ENCODE measurements around the gene PNMA1.
"Not testable (repeated sequence)": the region's sequence is repeated elsewhere in the genome, so short reads cannot be mapped to it uniquely, and the experiment has no call there.

Gene PNMA1

DNA sequence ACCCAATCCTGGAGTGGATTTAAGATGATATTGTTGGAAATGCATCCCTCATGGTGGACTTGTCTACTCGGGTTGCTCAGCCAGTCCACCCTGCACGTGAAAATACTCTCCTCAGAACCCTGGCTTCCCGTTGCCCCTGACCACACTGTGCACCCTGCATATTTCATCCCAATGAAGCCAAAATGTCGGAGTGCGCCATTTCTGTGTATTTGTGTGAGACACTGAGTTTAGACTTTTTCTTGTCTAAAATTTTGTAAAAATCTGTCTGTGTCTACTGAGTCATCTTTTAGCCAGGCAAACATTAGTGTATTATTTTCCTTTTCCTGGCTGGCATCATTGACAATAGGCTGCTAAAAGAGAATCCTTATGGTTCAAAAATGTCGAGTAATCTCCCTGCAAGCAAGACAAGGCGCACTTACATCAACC is 485 bp upstream of the PNMA1 start:
- no peak for DNase-seq

DNA sequence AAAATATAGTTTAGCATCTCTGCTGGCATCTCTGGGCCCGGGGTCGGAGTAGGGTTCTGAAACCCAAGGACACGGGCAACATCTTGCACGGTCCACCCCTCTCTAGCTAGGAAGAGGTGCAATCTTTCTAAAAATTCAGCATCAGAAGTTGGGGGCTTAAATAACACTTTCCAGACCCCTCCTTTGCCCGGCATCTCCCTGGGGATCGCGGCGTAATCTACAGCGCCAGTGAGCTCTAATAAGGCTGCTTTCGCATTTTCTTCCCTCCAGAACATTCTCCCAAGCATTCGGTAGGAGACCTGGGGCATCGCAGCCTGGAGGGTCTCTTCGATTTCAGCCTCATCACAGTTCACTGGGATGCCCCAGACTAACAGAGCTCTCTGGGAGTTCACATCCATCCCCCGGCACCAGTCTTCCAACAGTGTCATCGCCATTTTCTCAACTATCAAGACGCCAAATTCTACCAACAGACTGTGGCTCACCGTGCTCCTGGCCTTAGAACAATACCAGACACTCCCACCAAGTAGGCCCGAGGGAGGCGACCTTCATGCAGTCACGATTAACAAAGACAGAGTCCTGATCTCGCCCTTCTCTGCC is 880 bp downstream of the PNMA1 start:
- no peak for DNase-seq

DNA sequence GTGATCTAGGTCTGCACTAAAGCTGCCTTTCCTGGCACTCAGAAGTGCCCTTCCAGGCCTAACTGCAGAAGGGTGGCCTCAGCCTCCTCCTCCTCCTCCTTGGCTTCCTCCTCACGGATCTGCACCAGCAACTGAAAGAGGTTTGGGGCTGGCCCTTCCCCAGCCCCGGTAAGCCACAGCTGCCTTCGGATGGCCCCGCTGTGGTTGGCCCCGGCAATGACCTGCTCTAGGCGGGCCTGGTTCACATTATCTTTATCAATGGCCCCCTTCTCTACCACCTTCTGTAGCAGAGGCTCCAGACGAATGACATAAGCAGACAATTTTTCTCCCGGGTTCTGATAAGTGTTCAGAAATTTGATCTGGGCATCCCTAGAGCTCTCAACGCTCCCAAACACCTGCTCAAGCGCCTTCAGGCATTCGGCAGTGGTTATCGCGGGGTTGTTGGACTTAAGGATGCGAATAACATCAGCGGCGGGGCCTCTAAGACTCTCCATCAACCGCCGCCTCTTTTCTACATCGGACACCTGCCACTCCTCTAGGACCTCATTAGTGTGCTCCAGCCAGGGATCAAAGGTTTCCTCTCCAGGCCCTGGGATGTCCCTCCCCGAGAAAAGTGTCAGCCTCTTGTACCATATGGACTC is 1.5 kb downstream of the PNMA1 start:
- DNase-seq: no peak

DNA sequence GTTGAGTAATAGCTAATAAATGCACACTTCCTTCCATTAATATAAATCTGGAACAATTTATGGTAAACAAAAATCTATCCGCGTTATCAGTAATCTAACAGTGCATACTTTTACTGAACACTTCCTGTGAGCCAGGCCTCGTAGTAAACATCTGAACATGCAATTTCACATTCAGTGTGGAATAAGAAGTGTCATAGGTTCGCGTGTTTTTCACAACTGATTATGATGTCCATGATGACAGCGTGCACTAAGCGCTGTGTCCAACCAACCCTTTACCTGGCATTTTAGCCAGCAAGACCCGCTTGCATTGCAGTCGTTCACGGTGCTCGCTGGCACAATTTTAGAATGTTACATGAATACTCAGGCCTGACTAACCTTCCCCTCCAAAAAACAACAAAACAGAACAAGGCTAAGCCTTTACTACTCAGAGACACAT is 2.1 kb downstream of the PNMA1 start:
- no peak for DNase-seq

DNA sequence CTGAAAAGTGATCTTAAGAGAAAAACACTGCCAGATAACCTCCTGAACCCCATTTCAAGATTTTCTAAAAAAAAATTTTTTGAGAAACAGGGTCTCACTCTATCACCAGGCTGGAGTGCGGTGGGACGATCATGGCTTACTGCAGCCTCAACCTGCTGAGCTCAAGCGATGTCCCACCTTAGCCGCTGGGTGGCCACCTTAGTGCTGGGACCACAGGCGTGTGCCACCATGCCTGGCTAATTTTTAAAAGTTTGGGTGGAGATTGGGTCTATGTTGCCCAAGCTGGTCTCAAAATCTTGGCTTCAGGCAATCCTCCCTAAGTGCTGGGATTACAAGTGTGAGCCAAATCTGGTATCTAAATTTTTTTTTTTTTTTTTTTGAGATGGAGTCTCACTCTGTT is 3.4 kb downstream of the PNMA1 start:
- no peak for DNase-seq

DNA sequence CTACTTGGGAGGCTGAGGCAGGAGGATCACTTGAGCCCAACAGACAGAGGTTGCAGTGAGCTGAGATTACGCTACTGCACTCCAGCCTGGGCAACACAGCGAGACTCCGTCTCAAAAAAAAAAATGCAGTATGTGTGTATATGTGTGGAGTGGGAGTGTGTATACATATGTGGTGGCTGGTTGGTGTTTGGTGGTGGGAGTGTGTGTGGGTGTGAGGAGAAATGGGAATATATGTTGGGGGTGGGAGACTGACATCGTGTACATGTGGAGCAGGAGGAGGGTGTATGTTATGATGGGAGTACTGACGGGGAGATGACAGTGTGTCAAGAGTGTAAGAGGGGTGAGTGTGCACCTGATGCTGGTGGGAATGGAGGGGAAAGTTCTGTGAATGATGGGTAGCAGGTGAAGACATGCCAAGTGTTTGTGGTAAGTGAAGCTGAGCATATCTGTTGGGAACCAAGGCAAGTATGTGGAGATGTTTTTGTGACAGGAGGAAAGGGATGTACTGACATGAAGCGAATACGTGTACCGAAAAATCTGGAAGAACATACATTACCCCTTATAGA is 4.2 kb downstream of the PNMA1 start:
- no peak for DNase-seq

DNA sequence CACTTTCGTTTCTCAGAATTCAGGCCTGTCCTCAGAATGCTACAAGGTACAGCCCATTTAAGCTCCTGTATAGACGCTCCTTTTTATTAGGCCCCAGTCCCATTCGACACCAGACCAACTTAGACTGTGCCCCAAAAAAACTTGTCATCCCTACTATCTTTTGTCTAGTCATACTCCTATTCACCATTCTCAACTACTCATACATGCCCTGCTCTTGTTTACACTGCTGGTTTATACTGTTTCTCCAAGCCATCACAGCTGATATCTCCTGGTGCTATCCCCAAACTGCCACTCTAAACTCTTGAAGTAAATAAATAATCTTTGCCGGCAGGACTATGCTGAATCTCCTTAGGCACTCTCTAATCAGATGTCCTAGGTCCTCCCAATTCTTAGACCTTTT is 6.1 kb downstream of the PNMA1 start:
- DNase-seq: not testable (repeated sequence)

DNA sequence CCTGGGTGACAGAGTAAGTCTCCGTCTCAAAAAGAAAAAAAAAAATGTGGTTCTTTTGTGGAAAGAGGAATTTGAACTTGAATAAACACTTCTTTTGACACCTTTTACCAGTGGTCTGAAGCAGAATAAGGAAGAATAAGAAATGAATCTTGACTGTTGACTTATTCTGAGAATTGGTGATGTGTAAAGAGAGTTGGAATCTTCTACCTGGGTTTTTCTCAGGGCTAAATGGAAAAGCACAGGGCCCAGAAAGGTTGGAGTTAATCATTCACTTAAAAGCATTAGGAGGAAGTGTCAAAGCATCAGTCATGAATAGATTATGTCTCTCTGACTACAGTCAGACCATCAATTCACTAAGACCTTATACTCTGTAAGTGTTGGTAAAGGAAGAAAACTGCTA is 13.9 kb downstream of the PNMA1 start:
- DNase-seq: no peak

DNA sequence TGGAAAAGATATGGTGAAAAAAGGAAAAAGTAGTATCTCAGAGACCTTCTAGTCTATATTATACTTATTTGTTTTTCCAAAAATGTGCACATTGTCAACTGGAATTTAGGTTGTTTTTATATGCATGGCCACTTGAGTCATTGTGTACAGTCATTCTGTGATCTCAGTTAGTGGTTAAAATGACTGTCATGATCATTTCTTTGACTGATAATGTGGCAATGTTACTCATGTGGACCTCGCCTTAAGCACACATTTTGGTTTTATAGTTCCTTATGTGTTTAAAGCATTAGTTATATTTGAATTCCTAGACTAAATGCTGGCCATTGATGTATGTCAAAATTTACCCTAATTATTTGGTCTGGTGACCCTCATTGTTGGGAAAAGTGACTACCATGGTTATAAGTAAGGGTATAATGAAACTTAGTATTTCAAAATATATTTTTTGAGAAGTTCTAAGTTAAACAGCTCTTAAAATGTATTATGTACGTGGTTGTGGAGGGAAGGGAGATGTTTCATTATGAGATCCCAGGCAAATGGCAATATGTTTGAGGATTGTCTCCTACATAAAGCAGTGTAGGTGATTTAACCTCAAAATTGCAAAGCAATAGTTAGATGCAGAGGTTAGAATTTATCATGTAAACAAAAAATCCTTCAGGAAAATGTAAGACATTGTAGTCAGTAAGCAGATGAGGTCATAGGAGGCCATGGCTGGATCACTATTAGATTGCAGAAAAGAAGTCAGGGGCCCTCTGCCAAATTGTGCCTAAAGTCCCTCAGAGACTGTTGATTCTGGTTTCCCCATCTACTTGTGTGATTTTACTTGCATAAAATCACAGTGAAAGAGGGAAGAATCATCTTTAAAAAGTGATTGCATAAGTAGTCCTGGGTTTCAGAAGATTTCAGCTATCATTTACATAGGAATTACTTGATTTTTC is 17.5 kb downstream of the PNMA1 start:
- no peak for DNase-seq

DNA sequence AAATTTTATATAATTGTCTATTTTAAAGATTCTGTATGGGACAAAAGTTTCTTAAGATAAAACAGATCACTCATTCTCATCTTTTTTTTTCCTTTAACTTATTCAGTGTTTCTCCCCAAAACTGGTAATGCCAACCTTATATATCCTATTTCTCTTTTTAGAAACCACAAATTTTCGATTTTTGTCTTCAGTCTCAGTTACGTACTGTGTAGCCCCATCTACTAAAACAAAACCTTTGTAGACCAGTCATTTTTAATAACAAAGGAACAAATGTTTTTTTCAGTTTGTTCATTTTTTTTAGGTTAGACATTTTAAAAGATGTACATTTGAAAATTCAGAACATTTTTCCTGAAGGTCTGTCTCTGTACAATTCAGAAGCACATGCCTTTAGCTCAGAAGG is 18.2 kb downstream of the PNMA1 start:
- DNase-seq: no peak

DNA sequence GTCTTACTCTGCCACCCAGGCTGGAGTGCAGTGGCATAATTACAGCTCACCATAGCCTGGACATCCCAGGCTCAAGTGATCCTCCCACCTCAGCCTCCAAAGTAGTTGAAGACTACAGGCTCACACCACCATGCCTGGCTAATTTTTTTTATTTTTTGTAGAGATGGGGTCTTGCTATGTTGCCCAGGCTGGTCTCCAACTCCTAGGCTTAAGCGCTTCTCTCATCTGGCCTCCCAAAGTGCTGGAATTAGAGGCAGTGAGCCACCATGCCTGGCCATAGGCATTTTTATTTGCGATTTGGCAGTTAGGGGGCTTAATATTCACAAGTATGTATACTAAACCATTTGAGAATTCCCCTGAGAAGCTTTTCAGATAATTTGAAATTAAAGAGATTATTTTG is 19.1 kb downstream of the PNMA1 start:
- no peak for DNase-seq

DNA sequence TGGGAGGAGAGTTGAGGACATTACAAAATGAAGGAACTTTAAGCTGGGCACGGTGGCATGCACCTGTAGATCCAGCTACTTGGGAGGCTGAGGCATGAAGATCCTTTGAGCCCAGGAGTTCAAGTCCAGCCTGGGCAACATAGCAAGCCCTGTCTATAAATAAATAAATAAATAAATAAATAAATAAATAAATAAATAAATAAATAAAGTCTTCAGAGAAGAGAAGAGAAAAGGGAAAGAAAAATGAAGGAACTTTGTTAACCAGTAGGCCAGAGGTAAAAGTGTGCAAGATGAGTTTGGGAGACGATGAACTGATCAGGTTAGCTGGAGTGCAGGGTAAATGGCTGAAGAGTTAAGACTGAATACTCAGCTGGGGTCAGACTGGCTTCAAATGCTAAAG is 20.1 kb downstream of the PNMA1 start:
- DNase-seq: no peak

DNA sequence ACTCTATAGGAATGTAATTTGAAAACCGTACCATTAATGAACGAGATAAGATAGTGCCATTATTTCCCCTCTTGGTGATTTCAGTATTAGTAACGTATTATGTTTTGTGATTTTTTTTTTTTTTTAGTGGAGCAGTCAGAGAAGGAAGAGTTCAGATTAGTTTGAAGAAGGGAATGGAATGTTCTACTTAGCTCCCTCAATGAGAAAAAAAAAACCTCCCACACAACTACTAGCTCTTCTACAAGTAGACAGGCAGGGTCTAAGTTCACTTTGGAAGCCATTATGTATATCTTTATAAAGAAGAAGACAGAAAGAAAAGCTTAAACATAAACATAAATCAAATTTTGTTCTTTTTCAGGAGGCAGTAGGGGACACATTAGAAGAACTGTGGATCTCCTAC is 27.3 kb downstream of the PNMA1 start:
- DNase-seq: no peak

DNA sequence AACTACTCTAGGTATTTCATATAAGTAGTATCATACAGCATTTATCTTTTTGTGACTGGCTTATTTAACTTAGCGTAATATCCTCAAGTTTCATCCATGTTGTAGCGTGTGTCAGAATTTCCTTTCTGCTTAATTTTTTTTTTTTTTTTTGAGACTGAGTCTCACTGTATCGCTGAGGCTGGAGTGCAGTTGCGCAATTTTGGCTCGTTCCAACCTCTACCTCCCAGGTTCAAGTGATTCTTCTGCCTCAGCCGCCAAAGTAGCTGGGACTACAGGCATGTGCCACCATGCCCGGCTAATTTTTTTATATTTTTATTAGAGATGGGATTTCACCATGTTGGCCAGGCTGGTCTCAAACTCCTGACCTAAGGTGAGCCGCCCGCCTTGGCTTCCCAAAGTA is 28.9 kb downstream of the PNMA1 start:
- no peak for DNase-seq

DNA sequence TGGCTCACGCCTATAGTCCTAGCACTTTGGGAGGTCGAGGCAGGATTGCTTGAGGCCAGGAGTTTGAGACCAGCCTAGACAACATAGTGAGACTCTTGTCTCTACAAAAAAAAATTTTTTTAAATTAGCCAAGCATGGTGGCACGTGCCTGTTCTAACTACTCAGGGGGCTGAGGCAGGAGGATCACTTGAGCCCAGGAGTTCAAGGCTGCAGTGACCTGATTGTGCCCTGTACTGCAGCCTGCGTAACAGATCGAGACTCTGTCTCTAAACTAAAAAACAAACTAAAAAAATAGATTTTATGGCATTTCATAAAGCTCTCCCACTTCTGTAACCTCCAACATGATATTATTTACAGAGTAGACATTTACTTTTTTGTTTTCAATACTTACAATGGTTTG is 29.6 kb downstream of the PNMA1 start:
- DNase-seq: no peak

DNA sequence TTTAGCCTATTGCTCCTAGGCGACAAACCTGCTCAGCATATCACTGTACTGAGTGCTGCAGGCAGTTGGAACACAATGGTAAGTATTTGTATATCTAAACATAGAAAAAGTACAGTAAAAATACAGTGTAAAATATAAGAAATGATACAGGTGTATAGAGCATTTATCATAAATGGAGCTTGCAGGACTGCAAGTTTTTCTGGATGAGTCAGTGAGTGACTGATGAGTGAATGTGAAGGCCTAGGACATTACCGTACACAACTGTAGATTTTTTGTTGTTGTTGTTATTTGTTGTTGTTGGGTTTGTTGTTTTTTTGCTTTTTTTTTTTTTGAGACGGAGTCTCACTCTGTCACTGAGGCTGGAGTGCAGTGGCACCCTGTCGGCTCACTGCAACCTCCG is 33.4 kb downstream of the PNMA1 start:
- DNase-seq: no peak

DNA sequence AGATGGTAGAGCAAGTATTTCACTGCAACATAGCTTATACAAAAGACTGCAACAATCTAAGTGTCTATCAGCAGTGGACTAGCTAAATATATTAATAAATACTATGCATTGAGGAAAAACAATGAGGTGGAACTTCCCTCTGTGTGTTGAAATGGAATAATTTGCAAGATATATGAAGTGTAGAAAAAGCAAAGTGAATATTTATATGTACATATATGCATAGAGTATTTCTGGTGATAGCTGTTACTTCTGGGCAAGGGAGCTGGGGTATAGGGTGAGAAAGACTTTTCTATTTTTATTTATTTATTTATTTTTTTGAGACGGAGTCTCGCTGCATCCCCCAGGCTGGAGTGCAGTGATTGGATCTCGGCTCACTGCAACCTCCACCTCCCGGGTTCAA is 35.5 kb downstream of the PNMA1 start:
- no peak for DNase-seq

DNA sequence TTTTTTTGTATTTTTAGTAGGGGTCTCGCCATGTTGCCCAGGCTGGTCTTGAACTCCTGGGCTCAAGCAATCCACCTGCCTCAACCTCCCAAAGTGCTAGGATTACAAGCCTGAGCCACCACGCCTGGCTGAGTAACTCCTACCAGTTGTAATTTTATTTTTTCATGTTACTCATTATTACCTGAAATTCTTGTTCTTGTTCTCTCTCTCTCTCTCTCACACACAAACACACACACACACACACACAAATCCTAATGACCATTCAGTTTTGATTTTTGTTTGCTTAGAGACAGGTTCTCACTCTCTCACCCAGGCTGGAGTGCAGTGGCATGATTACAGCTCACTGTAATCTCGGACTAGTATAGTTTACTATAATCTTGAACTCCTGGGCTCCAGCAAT is 39.2 kb downstream of the PNMA1 start:
- DNase-seq: no peak

DNA sequence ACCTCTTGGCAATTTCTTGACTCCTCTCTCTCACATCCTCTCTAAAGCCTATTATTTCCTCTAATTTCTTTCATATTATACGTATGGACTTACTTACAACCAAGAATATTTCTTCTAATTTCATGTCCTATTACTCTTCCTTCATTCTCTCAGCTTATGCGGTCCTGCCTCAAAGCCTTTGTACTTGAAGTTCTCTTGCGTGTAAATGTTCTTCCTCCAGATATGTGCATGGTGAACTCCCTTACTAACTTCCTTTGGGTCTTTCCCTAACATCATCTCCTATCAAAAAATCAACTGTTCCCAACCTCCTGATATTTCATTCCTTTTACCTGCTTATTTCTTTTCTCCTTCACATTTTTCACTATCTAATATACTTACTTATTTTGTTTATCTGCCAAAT is 46.3 kb downstream of the PNMA1 start:
- no peak for DNase-seq

DNA sequence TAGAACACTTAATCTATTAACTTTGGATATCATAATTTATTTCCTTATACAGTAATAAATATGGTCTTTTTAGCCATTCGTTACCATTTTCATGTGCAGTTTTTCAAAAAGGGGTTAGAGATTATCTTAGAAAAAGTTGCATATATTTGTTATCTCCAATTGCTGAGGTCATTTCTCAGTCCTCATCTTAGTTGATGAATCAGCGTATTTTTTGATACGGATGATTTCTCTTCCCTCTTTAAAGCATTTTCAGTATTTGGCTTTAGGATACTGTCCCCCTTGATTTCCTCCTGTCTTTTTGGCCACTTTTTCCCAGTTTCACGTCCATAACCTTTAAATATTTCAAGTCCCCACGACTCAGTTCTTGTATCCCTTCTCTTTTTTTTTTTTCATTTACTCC is 47.6 kb downstream of the PNMA1 start:
- DNase-seq: no peak

DNA sequence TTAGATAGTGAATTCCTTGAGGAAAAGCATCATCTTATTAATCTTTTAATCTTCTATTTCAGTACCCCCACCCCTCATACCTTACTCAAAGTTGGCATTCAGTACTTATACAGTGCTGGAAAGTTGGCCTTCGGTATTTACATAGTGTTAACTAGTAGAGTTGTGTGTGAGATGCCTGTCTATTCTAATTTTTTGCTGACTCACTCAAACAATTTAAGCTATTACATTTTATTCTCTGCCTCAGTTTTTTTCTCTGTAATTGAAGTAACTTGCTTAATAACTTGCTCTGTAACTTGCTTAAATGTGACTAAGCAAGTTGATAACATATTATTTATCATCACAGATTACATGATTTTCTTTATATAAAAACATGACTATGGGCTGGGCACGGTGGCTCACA is 49.1 kb downstream of the PNMA1 start:
- DNase-seq: no peak

DNA sequence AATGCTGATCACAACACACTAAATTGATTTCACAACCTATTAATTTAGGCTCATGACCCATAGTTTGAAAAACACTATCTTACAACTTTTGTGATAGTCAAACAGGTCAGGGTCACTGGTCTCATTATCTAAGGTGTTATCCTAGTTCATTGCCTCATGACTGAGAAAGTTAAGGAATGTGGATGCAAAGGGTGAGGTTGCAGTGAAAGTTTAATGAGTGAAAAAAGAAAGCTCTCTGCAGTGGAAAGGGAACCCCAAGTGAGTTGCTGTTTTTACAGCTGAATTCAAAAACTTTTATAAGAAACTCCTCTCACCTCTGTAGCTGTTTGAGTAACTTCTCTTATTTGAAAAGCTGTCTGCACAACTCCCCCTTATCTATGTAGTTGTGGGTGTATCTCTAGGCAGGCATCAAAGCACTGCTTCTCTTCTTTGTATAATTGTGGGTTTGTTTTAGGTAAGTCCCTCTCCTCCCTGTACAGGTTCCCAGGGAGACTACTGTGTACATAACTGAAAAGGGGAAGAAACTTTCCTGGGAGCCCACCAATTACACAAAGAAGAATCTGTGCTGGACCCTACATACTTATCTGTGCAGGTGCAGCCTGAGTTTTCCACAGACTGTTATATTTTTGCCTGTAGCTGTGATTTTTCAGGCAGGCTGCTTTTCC is 50.5 kb downstream of the PNMA1 start:
- DNase-seq: no peak

DNA sequence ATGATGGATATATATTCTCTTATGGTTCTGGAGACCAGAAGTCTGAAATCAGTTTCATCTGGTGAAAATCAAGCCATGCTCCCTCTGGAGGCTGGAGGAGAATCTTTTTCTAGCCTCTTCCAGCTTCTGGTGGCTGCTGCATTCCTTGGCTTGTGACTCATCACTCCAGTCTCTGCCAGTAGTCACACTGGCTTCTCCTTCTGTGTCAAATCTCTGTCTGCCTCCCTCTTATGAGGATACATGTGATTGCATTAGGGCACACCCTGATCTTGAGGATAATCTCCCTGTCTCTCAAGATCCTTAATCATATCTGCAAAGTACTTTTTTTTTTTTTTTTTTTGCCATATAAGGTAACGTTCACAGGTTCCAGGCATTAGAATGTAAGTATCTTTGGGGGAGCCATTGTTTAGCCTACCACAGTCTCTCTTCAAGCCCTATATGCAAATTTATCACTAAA is 51.7 kb downstream of the PNMA1 start:
- no peak for DNase-seq
